ENCODE data around the gene PAF1.

DNA sequence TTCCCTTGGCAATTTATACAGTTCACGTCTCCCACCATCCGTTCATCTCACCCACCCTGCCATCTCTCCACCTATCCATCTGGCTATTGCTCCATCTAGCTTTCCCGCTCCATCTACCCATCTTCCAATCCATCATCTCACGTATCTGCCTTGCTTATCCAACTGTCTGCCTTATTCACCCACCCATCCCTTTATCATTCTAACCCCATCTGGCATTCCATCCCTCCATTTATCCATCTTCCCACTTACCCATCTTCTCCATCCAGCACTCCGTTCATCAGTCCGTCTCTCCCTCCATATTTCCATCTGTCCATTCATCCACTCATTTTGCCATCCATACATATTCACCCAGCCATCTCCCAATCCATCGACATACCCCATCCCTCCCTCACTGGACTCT lies 34.8 kb upstream of the PAF1 start:
- TF ChIP-seq ESRRG (CRISPR knock-in tag; IDR thresholded peaks at IDR 0.05) (no peak), ARNTL (CRISPR knock-in tag; IDR thresholded peaks at IDR 0.05; ENCODE audit: borderline replicate concordance, low read depth) (no peak), TCF4 (CRISPR knock-in tag; IDR thresholded peaks at IDR 0.05; ENCODE audit: borderline replicate concordance) (no peak), ZFP3 (CRISPR knock-in tag; IDR thresholded peaks at IDR 0.05) (no peak), ZNF8 (CRISPR knock-in tag; IDR thresholded peaks at IDR 0.05) (no peak), SNAI2 (CRISPR knock-in tag; IDR thresholded peaks at IDR 0.05) (no peak), RARB (CRISPR knock-in tag; IDR thresholded peaks at IDR 0.05) (no peak), ZNF565 (CRISPR knock-in tag; conservative IDR thresholded peaks at IDR 0.05; ENCODE audit: low read depth) (no peak)
- TF ChIP-seq, protein P1, sequence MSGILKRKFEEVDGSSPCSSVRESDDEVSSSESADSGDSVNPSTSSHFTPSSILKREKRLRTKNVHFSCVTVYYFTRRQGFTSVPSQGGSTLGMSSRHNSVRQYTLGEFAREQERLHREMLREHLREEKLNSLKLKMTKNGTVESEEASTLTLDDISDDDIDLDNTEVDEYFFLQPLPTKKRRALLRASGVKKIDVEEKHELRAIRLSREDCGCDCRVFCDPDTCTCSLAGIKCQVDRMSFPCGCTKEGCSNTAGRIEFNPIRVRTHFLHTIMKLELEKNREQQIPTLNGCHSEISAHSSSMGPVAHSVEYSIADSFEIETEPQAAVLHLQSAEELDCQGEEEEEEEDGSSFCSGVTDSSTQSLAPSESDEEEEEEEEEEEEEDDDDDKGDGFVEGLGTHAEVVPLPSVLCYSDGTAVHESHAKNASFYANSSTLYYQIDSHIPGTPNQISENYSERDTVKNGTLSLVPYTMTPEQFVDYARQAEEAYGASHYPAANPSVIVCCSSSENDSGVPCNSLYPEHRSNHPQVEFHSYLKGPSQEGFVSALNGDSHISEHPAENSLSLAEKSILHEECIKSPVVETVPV (CRISPR knock-in tag; IDR thresholded peaks at IDR 0.05): no peak
